BJ (cell line): ENCODE data around the gene LCN1. TPM values are rescaled to one million over a fixed set of nuclear protein-coding genes. Genes with fewer than 3 reads are reported as not detected.

Source experiments
- CTCF ChIA-PET: fragments of 350-600 bp; formaldehyde crosslinking; extraction: SDS; loops from one replicate; lab custom pipeline; 2021; ENCODE audit warnings: antibody characterized with exemption, inconsistent platforms; lab: Yijun Ruan, JAX
- POLR2A ChIA-PET: fragments of 300-600 bp; sonication (Branson Sonifier 250); formaldehyde crosslinking; extraction: SDS; loops from one replicate; lab custom pipeline; 2021; ENCODE audit warnings: antibody characterized with exemption; lab: Charles Lee
- DNase-seq: peaks from one replicate; pipeline ENCODE4 v3.0.0-alpha.2; 2011; ENCODE audit warnings: low read depth
- H3K27me3 ChIP-seq: 2 replicates; pipeline ENCODE4 v1.6.0; 2011; ENCODE audit warnings: low read length; ENCODE audit not compliant: control insufficient read depth, insufficient read depth
- H3K36me3 ChIP-seq: 2 replicates; pipeline ENCODE4 v1.5.1; 2011; ENCODE audit warnings: low read length; ENCODE audit not compliant: control insufficient read depth, insufficient read depth
- H3K4me3 ChIP-seq: 2 replicates; pipeline ENCODE4 v1.5.1; 2011; ENCODE audit warnings: low read depth, mild to moderate bottlenecking, control low read depth, low read length
- polyA plus RNA-seq: library from polyadenylated mRNA; depleted of rRNA; stranded (reverse); fragments of >200 nt; gene quantifications from 2 replicates; pipeline ENCODE4 v1.2.3, GENCODE V29; 2011
- TF ChIP-seq, protein P1 (sequence below): IDR thresholded peaks from 2 replicates; pipeline ENCODE4 v1.5.1; 2011; ENCODE audit warnings: low read depth, mild to moderate bottlenecking, control low read depth, inconsistent platforms, low read length, moderate library complexity; ENCODE audit not compliant: insufficient read depth

LCN1 gene
- polyA plus RNA-seq, 1 experiment = not detected

DNA sequence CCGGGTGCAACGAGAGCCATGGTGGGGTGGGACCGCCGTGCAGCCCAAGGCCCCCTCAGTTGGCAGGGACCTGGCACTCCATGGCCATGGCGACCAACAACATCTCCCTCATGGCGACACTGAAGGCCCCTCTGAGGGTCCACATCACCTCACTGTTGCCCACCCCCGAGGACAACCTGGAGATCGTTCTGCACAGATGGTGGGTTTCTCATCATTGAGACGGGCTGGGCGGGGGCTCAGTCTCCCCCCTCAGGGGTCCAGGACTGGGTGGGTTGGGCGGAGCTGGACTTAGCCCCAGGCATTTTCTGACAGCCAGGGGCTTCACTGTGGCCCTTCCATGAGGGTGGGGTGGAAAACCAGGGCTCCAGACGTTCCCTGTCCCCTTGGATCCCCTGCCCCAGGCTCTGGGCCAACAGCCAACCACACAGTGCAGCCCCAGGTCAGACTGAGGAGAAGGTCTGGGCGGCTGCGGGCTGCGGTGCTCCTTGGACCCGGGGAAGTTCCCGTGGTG lies 41.0 kb downstream of the LCN1 start:
- ChIA-PET POLR2A (no interaction called here), CTCF (no interaction called here)
- no peak overlapping the region for H3K4me3 ChIP-seq
- no peaks in the 10 kb centered on the region for H3K36me3 ChIP-seq
- DNase-seq = no peak
- TF ChIP-seq, protein P1, sequence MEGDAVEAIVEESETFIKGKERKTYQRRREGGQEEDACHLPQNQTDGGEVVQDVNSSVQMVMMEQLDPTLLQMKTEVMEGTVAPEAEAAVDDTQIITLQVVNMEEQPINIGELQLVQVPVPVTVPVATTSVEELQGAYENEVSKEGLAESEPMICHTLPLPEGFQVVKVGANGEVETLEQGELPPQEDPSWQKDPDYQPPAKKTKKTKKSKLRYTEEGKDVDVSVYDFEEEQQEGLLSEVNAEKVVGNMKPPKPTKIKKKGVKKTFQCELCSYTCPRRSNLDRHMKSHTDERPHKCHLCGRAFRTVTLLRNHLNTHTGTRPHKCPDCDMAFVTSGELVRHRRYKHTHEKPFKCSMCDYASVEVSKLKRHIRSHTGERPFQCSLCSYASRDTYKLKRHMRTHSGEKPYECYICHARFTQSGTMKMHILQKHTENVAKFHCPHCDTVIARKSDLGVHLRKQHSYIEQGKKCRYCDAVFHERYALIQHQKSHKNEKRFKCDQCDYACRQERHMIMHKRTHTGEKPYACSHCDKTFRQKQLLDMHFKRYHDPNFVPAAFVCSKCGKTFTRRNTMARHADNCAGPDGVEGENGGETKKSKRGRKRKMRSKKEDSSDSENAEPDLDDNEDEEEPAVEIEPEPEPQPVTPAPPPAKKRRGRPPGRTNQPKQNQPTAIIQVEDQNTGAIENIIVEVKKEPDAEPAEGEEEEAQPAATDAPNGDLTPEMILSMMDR = no peak
- H3K27me3 ChIP-seq = no peaks in the 10 kb centered on the region

DNA sequence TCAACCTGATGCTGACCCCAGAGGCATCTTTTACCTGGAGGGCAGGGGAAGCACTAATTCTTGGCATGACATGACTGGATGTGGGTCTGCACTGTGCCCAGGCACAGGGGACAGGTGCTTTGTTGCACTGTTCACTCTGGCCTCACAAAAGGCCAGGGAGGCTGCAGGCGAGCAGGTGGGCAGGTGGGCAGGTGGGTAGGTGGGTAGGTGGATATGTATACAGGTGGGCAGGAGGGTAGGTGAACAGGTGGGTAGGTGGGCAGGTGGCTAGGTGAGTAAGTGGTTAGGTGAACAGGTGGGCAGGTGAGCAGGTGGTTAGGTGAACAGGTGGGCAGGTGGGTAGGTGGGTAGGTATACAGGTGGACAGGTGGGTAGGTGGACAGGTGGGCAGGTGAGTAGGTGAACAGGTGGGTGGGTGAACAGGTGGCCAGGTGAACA lies 41.8 kb downstream of the LCN1 start:
- no peak overlapping the region for H3K4me3 ChIP-seq
- H3K27me3 ChIP-seq = no peaks in the 10 kb centered on the region
- CTCF ChIA-PET = no interaction called here
- POLR2A ChIA-PET = no interaction called here
- no peaks in the 10 kb centered on the region for H3K36me3 ChIP-seq
- DNase-seq = no peak
- TF ChIP-seq, protein P1 = no peak

DNA sequence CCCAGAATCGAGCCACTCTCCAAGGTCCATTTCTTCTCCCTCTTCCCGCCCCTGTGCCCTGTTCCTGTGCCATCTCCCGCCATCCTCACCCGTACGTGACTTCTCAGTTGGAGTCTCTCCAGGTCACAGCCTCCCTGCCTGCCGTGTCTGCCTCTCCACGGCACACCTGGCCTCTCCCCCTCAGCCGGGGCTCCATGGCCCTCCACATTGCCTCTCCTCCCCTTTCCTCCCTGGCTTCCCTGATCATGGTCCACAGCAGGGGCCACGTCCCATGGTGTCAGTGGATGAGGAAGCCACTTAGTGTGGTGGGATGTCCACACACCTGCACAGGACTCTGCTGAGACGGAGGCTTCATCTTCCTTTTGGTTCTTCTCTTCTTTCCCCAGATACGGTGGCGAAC lies 42.6 kb downstream of the LCN1 start:
- TF ChIP-seq, protein P1 = no peak
- ChIA-PET CTCF (no interaction called here), POLR2A (no interaction called here)
- Histone ChIP-seq H3K36me3 (no peaks in the 10 kb centered on the region), H3K27me3 (no peaks in the 10 kb centered on the region), H3K4me3 (no peak overlapping the region)
- no peak for DNase-seq

DNA sequence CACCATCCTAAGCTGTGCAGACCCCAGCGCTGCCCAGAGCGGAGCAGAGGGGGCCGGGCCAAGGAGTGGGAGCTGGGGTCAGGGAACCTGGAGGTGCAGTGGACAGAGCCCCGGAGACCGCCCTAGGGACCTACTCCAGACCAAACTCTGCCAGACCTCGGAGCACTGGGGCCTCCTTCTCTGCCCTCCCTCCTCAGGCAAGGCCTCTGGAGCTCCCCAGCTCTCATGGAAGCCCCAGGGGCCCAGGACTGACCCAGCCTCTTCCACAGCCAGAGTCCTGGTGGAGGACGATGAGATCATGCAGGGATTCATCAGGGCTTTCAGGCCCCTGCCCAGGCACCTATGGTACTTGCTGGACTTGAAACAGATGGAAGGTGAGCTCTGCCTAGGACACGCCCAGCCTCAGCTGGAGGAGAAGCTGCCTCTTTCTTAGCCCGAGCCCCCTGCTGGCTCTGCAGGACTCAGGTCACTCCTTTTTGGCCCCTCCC lies 43.9 kb downstream of the LCN1 start:
- Histone ChIP-seq H3K4me3 (no peak overlapping the region), H3K36me3 (no peaks in the 10 kb centered on the region), H3K27me3 (no peaks in the 10 kb centered on the region)
- no peak for DNase-seq
- CTCF ChIA-PET = no interaction called here
- TF ChIP-seq, protein P1 = no peak
- POLR2A ChIA-PET = no interaction called here

DNA sequence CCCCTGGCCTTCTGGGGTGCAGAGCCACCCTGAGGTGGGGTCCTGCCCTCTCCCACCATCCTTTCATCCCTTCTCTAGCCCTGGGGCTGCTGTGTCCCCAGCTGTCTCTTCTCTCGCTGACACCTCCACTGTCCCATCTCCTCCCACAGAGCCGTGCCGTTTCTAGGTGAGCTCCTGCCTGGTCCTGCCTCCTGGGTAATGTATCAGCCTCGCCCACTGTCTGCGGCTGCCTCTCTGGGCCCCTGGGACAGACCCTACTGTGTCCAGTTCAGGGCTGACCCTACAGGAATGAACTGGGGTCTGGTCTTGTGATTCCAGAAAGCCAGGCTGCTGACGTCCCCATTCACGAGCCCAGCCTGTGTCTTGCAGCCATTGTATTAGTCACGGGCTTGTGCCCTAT lies 44.4 kb downstream of the LCN1 start:
- TF ChIP-seq, protein P1 = no peak
- Histone ChIP-seq H3K27me3 (no peaks in the 10 kb centered on the region), H3K36me3 (no peaks in the 10 kb centered on the region), H3K4me3 (no peak overlapping the region)
- ChIA-PET POLR2A (no interaction called here), CTCF (no interaction called here)
- DNase-seq = no peak
